Breast epithelium (tissue), 4 donors: ENCODE measurements around the gene GRHL1. TPM values are rescaled to one million over a fixed set of nuclear protein-coding genes. Genes with fewer than 3 reads are reported as not detected.
A peak's percentile ranks its signal among the peaks of the same experiment; 100 is the strongest.

Experiments
- DNase-seq, 2 donors: peaks; one replicate each; pipeline ENCODE4 v3.0.0-alpha.2; 2019; ENCODE audit warnings: low spot score in 2 of 2
- H3K27ac ChIP-seq, 2 donors: fragments of 200-600 bp; sonication (generic) in 1 of 2; one replicate each; pipeline ENCODE4 v1.5.1; 2016 to 2019; ENCODE audit warnings: mild to moderate bottlenecking in 1 of 2
- H3K27me3 ChIP-seq, 2 donors: fragments of 200-600 bp; sonication (generic) in 1 of 2; one replicate each; pipeline versions ENCODE4 v1.5.1 to v1.6.0; 2017 to 2019; ENCODE audit warnings: control low read depth in 1 of 2, mild to moderate bottlenecking in 1 of 2
- H3K36me3 ChIP-seq: fragments of 200-600 bp; one replicate; pipeline ENCODE4 v1.5.1; 2019
- H3K4me1 ChIP-seq, 2 donors: fragments of 200-600 bp; sonication (generic); one replicate each; pipeline ENCODE4 v1.5.1; 2016 to 2019; ENCODE audit warnings: control low read depth in 1 of 2
- H3K4me3 ChIP-seq, 3 donors: fragments of 200-600 bp; sonication (generic); 1 replicate in 2 of 3; 2 replicates in 1 of 3; pipeline ENCODE4 v1.5.1; 2016 to 2019; ENCODE audit warnings: mild to moderate bottlenecking in 3 of 3, moderate library complexity in 2 of 3
- H3K9me3 ChIP-seq, 2 donors: fragments of 200-600 bp; sonication (generic) in 1 of 2; one replicate each; pipeline ENCODE4 v1.5.1; 2016 to 2019; ENCODE audit warnings: control low read depth in 1 of 2
- CTCF ChIP-seq, 3 donors: fragments of 450-650 bp; IDR thresholded peaks; one replicate each; pipeline ENCODE4 v1.5.1; 2016 to 2017; ENCODE audit warnings: antibody characterized with exemption in 3 of 3, mild to moderate bottlenecking in 3 of 3, moderate library complexity in 3 of 3
- POLR2A ChIP-seq: fragments of 450-650 bp; IDR thresholded peaks from one replicate; pipeline ENCODE4 v1.6.1; 2016; ENCODE audit warnings: antibody characterized with exemption, mild to moderate bottlenecking, moderate library complexity
- POLR2AphosphoS5 ChIP-seq, 3 donors: sonication (generic); formaldehyde crosslinking; IDR thresholded peaks; one replicate each; pipeline ENCODE4 v1.6.1; 2017; ENCODE audit warnings: antibody characterized with exemption in 3 of 3
- intact Hi-C: fragments of 100-400 bp; cut with DNase I; formaldehyde crosslinking; loops from one replicate; pipeline ENCODE4 v1.15.1; 2023; ENCODE audit warnings: low total_unique reads
- total RNA-seq, 3 donors: library from RNA; depleted of rRNA; stranded (reverse); fragments of >200 nt; gene quantifications; one replicate each; pipeline ENCODE4 v1.1.0, GENCODE V29; 2016

GRHL1 gene
- total RNA-seq, 3 donors from 2014 or later: 2.1 to 86.3 (median 40.0) TPM

DNA sequence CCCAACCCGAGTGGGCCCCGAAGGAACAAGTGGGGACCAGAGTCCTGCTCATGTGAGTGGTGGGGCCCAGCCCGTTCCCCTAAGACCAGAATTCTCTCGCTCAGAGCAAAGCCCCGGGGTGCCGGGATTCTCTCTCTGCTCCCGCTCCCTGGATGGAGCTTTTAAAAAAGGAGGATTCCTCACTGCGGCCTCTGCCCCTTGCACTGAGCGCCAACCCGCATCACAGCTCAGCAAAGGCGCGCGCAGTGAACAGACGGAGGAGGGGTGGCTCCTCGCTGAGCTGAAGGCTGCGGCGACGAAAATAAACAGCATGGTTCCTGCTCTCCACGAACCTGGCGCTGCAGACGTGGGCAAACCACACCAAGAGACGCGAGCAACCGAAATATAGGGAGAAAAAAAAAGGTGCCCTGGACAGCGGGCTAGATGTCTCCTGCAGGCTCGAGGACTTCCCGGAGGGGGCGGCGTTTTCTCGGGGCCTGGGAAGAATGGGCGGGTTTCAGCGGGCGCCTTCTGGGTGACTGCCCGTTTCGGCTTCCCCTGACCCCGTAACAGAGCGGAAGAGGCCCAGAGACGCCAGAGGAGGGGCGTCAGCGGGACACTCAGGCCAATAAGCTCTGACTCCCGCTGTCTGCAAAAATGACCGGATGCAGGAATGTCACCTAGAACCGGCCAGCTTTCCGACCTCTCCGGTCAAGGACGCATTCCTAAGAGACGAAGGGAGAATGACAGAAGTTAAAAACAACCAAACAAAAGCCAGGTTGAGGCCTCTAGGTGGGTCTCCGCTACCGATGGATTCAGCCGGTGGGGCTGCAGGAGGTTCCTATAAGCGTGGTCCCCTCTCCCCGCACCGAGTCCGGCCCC is 91.0 kb downstream of the GRHL1 start:
- peak overlapping the region; percentile 81 to 100 for H3K27ac ChIP-seq
- no peak for DNase-seq
- intact Hi-C loops: loop anchor here (5.0 to 10.0 kb wide), 3 partner anchors 60 to 488 kb away; partner anchors contain the start of gene ADAM17
- no peaks in the 10 kb centered on the region for H3K4me1 ChIP-seq
- TF ChIP-seq CTCF (IDR thresholded peaks at IDR 0.05): no peak
- TF ChIP-seq POLR2AphosphoS5 (IDR thresholded peaks at IDR 0.05): peak in 1 of 3 donors; percentile 6
- no peaks in the 10 kb centered on the region for H3K9me3 ChIP-seq
- H3K36me3 ChIP-seq: no peaks in the 10 kb centered on the region
- no peaks in the 10 kb centered on the region for H3K27me3 ChIP-seq
- H3K4me3 ChIP-seq: peak overlapping the region; percentile 38 to 94 (median 67)

GRCh38 chr2:10043256-10043905 is 91.9 kb downstream of the GRHL1 start, which contains the start of gene KLF11:
TSS of gene KLF11 (plus strand) at chr2:10043550. CDS start at chr2:10043717, 167 bp downstream.
- intact Hi-C loops: loop anchor here (5.0 to 10.0 kb wide), 3 partner anchors 61 to 489 kb away; partner anchors contain the start of gene ADAM17
- H3K4me3 ChIP-seq: peak within 1 kb of the TSS; percentile 57 to 94 (median 67)
- H3K4me1 ChIP-seq: no peaks in the 10 kb centered on the region
- peak within 1 kb of the TSS; percentile 95 to 100 for H3K27ac ChIP-seq
- DNase-seq: peak; percentile 88 to 90
- no peaks in the 10 kb centered on the region for H3K9me3 ChIP-seq
- H3K36me3 ChIP-seq: no peaks in the 10 kb centered on the region
- peak in 1 of 3 donors; percentile 21 for TF ChIP-seq CTCF (IDR thresholded peaks at IDR 0.05)
- peak in 2 of 3 donors; percentile 57 to 62 for TF ChIP-seq POLR2AphosphoS5 (IDR thresholded peaks at IDR 0.05)
- TF ChIP-seq POLR2A: no peak
- H3K27me3 ChIP-seq: no peaks in the 10 kb centered on the region

DNA sequence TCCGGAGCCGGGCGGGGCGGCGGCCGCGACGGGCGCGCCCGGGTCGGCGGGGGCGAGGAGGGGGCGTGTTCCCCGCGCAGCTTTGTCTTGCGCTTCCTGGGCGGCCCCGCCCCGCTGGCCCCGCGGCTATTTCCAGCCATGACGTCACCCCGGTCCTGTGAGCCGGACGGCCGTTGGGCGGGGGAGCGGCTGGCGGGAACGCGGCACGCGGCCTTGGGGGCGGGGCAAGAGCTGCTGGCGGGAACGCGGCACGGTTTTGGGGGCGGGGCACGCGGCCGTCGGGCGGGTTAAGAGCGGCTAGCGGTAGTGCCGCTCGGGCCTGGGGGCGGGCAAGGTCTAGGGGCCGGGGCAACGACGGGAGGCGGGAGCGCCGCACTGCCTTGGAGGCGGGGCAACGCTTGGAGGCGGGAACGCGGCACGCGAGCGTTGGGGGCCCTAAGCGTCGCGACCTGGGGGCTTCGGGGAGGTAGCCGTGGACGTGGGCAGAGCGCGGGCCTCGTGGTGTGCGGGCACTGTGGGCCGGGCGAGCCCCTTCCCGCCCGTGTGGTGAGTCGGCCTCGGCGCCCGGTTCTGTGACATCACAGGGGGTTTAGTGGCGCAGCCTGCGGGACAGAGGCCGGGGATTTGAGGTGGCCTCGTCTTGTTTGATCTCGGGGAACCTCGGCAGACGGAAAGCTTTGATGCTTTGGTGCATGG is 92.6 kb downstream of the GRHL1 start:
- H3K4me3 ChIP-seq: peak overlapping the region; percentile 57 to 94 (median 67)
- no peaks in the 10 kb centered on the region for H3K36me3 ChIP-seq
- H3K4me1 ChIP-seq: no peaks in the 10 kb centered on the region
- TF ChIP-seq CTCF (IDR thresholded peaks at IDR 0.05): no peak
- peak; percentile 45 to 73 (median 50) for TF ChIP-seq POLR2AphosphoS5 (IDR thresholded peaks at IDR 0.05)
- peak; percentile 39 for TF ChIP-seq POLR2A
- peak overlapping the region; percentile 95 to 100 for H3K27ac ChIP-seq
- intact Hi-C loops: loop anchor here (5.0 to 10.0 kb wide), 3 partner anchors 62 to 489 kb away; partner anchors contain the start of gene ADAM17
- H3K27me3 ChIP-seq: no peaks in the 10 kb centered on the region
- H3K9me3 ChIP-seq: no peaks in the 10 kb centered on the region
- peak; percentile 97 to 98 for DNase-seq

DNA sequence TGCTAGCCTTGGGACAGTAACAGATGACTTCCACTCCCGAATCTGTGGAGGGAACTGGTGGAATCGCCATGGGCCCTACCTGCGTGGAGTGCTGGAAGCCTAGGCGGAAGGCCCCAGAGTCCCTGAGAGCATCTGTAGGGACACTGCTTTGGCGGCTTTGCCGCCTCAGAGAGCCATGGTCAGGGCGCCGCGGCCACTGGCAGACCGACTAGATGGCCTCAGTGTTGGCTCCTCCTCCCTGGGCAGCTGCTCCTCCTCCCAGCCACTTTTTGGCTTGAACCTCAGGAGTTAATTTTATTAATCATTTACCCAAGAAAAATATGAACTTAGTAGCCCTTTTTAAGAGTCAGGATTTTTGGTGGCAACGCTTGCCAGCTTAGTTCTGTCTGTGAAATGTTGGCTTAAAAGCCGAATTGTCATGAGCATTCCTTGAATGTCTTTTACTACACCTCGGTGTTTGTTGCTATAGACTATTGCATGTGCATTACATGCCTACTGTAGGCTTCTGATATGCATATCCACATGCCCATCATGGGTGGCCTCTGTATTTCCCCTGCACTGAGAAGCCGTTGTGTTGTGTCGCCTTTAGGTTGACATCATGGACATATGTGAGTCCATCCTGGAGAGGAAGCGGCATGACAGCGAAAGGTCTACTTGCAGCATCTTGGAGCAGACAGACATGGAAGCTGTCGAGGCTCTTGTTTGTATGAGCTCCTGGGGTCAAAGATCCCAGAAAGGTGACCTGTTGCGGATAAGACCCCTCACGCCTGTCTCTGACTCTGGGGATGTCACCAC is 94.3 kb downstream of the GRHL1 start:
- H3K4me1 ChIP-seq: no peaks in the 10 kb centered on the region
- peak overlapping the region; percentile 95 to 100 for H3K27ac ChIP-seq
- H3K27me3 ChIP-seq: no peaks in the 10 kb centered on the region
- no peaks in the 10 kb centered on the region for H3K36me3 ChIP-seq
- peak overlapping the region in 1 of 3 donors; percentile 57 for H3K4me3 ChIP-seq
- TF ChIP-seq POLR2A: no peak
- no peak for TF ChIP-seq CTCF (IDR thresholded peaks at IDR 0.05)
- no peak for TF ChIP-seq POLR2AphosphoS5 (IDR thresholded peaks at IDR 0.05)
- H3K9me3 ChIP-seq: no peaks in the 10 kb centered on the region
- DNase-seq: no peak
- intact Hi-C loops: loop anchor here (10.0 kb wide), 2 partner anchors 241 to 491 kb away; partner anchors contain the start of gene ADAM17
